ENCODE results near the gene CPXM2. TPM values are rescaled to one million over a fixed set of nuclear protein-coding genes. Genes with fewer than 3 reads are reported as not detected.

The CPXM2 gene
- total RNA-seq, 1 experiment from 2014 or later, result not detected

DNA sequence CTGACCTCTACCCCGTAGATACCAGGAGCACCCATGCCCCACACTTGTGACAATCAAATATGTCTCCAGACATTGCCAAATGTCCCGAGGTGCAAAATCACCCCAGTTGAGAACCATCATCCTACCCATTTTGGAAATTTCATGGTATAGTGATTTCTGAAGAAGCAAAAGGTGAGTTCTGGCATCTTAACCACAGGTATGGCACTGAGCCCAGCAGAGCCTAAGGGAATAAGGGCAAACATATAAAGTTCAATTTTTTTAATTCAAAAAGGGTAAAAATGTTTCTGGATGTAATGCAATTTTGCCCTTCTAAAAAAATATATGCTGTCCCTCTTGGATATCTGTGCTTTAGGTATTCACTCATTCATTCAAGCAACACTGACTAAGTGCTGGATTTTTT lies 30.5 kb upstream of the CPXM2 start:
- intact Hi-C loops (cut with micrococcal nuclease; ENCODE audit: unreplicated experiment), result no loop called here
- TF ChIP-seq, protein P1, sequence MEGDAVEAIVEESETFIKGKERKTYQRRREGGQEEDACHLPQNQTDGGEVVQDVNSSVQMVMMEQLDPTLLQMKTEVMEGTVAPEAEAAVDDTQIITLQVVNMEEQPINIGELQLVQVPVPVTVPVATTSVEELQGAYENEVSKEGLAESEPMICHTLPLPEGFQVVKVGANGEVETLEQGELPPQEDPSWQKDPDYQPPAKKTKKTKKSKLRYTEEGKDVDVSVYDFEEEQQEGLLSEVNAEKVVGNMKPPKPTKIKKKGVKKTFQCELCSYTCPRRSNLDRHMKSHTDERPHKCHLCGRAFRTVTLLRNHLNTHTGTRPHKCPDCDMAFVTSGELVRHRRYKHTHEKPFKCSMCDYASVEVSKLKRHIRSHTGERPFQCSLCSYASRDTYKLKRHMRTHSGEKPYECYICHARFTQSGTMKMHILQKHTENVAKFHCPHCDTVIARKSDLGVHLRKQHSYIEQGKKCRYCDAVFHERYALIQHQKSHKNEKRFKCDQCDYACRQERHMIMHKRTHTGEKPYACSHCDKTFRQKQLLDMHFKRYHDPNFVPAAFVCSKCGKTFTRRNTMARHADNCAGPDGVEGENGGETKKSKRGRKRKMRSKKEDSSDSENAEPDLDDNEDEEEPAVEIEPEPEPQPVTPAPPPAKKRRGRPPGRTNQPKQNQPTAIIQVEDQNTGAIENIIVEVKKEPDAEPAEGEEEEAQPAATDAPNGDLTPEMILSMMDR (IDR thresholded peaks at IDR 0.05), result no peak
- TF ChIP-seq, protein P2, sequence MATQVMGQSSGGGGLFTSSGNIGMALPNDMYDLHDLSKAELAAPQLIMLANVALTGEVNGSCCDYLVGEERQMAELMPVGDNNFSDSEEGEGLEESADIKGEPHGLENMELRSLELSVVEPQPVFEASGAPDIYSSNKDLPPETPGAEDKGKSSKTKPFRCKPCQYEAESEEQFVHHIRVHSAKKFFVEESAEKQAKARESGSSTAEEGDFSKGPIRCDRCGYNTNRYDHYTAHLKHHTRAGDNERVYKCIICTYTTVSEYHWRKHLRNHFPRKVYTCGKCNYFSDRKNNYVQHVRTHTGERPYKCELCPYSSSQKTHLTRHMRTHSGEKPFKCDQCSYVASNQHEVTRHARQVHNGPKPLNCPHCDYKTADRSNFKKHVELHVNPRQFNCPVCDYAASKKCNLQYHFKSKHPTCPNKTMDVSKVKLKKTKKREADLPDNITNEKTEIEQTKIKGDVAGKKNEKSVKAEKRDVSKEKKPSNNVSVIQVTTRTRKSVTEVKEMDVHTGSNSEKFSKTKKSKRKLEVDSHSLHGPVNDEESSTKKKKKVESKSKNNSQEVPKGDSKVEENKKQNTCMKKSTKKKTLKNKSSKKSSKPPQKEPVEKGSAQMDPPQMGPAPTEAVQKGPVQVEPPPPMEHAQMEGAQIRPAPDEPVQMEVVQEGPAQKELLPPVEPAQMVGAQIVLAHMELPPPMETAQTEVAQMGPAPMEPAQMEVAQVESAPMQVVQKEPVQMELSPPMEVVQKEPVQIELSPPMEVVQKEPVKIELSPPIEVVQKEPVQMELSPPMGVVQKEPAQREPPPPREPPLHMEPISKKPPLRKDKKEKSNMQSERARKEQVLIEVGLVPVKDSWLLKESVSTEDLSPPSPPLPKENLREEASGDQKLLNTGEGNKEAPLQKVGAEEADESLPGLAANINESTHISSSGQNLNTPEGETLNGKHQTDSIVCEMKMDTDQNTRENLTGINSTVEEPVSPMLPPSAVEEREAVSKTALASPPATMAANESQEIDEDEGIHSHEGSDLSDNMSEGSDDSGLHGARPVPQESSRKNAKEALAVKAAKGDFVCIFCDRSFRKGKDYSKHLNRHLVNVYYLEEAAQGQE (IDR thresholded peaks at IDR 0.05; ENCODE audit: insufficient read depth in 1 of 2, low read depth in 2 of 2, low read length in 1 of 2), result no peak
- TF ChIP-seq SIN3A (IDR thresholded peaks at IDR 0.05; ENCODE audit: borderline replicate concordance, insufficient read depth, low read depth, low read length) (no peak), TCF7L2 (IDR thresholded peaks at IDR 0.05; ENCODE audit: low read depth, low read length) (no peak), POLR2AphosphoS5 (IDR thresholded peaks at IDR 0.05; ENCODE audit: low read depth, low read length) (no peak)
- ATAC-seq, result no peak
- Histone ChIP-seq H3K27ac (ENCODE audit: low read length) (no peak overlapping the region), H3K4me3 (ENCODE audit: low read depth in 2 of 2, low read length in 2 of 2) (no peak overlapping the region), H3K27me3 (ENCODE audit: control insufficient read depth, insufficient read depth, low read length) (peaks cover 13% of the 10 kb centered on the region), H3K4me1 (ENCODE audit: control insufficient read depth, insufficient read depth, low read length) (no peaks in the 10 kb centered on the region), H3K9me3 (ENCODE audit: control insufficient read depth, insufficient read depth, low read depth, low read length) (no peaks in the 10 kb centered on the region), H3K36me3 (ENCODE audit: control insufficient read depth, insufficient read depth, low read length) (0 out of 2 replicates have a peak, but pooled peaks cover 2% of the 10 kb centered on the region)
- no TSS peak for BruUV-seq (replicated peaks)
- in situ Hi-C loops (cut with HindIII; ENCODE audit: low pct_unique_long_range_greater_than_20kb, low sequenced_read_pairs), result no loop called here
- POLR2A ChIA-PET, result no interaction called here
- no peak for DNase-seq (ENCODE audit: low read depth, low spot score)
- CTCF ChIA-PET, result no interaction called here

DNA sequence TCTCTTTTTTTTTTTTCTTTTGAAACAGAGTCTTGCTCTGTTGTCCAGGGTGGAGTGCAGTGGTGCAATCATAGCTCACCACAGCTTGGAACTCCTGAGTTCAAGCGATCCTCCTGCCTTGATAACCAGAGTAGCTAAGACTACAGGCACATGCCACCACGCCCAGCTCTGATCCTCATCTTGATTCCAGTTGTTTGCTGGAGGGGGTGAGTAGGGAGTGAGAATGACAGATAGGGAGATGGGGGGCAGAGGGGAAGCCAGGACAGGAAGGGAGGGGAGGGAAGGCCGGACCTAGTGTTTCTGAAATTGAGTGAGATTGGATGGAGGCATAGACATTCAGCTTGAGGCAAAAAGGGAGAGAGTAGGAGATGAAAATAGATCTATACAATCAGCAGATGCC lies 25.2 kb upstream of the CPXM2 start:
- ChIA-PET CTCF (no interaction called here), POLR2A (no interaction called here)
- ATAC-seq, result no peak
- intact Hi-C loops (cut with micrococcal nuclease; ENCODE audit: unreplicated experiment), result no loop called here
- H3K36me3 ChIP-seq (ENCODE audit: control insufficient read depth, insufficient read depth, low read length), result no peaks in the 10 kb centered on the region
- no peaks in the 10 kb centered on the region for H3K9me3 ChIP-seq (ENCODE audit: control insufficient read depth, insufficient read depth, low read depth, low read length)
- no peak for DNase-seq (ENCODE audit: low read depth, low spot score)
- H3K4me1 ChIP-seq (ENCODE audit: control insufficient read depth, insufficient read depth, low read length), result no peaks in the 10 kb centered on the region
- in situ Hi-C loops (cut with HindIII; ENCODE audit: low pct_unique_long_range_greater_than_20kb, low sequenced_read_pairs), result no loop called here
- peaks cover 2% of the 10 kb centered on the region for H3K27me3 ChIP-seq (ENCODE audit: control insufficient read depth, insufficient read depth, low read length)
- no TSS peak for BruUV-seq (replicated peaks)
- no peak overlapping the region for H3K27ac ChIP-seq (ENCODE audit: low read length)
- no peak for TF ChIP-seq POLR2AphosphoS5 (IDR thresholded peaks at IDR 0.05; ENCODE audit: low read depth, low read length)
- TF ChIP-seq, protein P2 (IDR thresholded peaks at IDR 0.05; ENCODE audit: insufficient read depth in 1 of 2, low read depth in 2 of 2, low read length in 1 of 2), result no peak
- TF ChIP-seq SIN3A (IDR thresholded peaks at IDR 0.05; ENCODE audit: borderline replicate concordance, insufficient read depth, low read depth, low read length), result no peak
- TF ChIP-seq, protein P1 (IDR thresholded peaks at IDR 0.05), result no peak
- no peak for TF ChIP-seq TCF7L2 (IDR thresholded peaks at IDR 0.05; ENCODE audit: low read depth, low read length)
- H3K4me3 ChIP-seq (ENCODE audit: low read depth in 2 of 2, low read length in 2 of 2), result no peak overlapping the region

All from Panc1 (cell line).